ENCODE results near the gene ASCL5. TPM values are rescaled to one million over a fixed set of nuclear protein-coding genes. Genes with fewer than 3 reads are reported as not detected.

The ASCL5 gene
- total RNA-seq, 1 experiment from 2014 or later = 0.24 TPM

GRCh38 chr1:201157949-201158348 is 31.0 kb upstream of the ASCL5 start:
- Histone ChIP-seq H3K9me3 (ENCODE audit: insufficient read depth, low read depth) (no peaks in the 10 kb centered on the region), H3K4me1 (replicated peaks; ENCODE audit: insufficient read depth) (peaks cover 10% of the 10 kb centered on the region; the same call in 1 of the 2 replicates), H3K79me2 (ENCODE audit: low read depth) (0 out of 2 replicates have a peak, but pooled peaks cover 6% of the 10 kb centered on the region), H3K36me3 (ENCODE audit: low read depth) (no peaks in the 10 kb centered on the region), H3K27me3 (ENCODE audit: insufficient read depth, low read depth) (no peaks in the 10 kb centered on the region), H4K20me1 (ENCODE audit: insufficient read depth) (no peaks in the 10 kb centered on the region), H3K4me2 (no peak overlapping the region), H3K27ac (no peak overlapping the region), H3K9me2 (ENCODE audit: insufficient read depth) (no peaks in the 10 kb centered on the region), H3K4me3 (no peak overlapping the region), H3F3A (ENCODE audit: insufficient read depth, low read depth) (no peaks in the 10 kb centered on the region), H2AFZ (no peak overlapping the region)
- BruUV-seq (replicated peaks) = no TSS peak
- no peak for TF ChIP-seq EZH2 (IDR thresholded peaks at IDR 0.05; ENCODE audit: low read depth)
- no peak for DNase-seq
- intact Hi-C loops (cut with micrococcal nuclease; ENCODE audit: unreplicated experiment) = no loop called here
- ChIA-PET POLR2A (ENCODE audit: unreplicated experiment) (no interaction called here), CTCF (no interaction called here)

DNA sequence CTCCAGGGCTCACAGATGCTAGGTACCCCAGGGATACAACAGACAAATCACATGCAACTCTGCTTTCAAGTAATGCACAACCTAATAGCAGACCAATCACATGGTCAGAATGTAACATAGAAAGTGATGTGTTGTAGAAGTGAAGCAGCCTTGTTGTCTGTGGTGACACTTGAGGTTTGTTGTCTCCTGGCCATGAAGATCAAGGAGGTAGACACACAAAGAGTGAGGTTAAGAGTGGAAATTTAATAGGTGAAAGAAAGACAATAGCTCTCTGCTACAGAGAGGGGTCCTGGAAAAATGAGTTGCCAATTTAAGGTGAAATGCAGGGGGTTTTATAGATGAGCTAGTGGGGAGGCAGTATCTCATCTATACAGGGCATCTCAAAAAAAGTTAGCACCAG is 29.8 kb upstream of the ASCL5 start:
- Histone ChIP-seq H3K79me2 (ENCODE audit: low read depth) (0 out of 2 replicates have a peak, but pooled peaks cover 7% of the 10 kb centered on the region), H3K4me1 (replicated peaks; ENCODE audit: insufficient read depth) (peaks cover 11% of the 10 kb centered on the region; the same call in 1 of the 2 replicates), H3K27me3 (ENCODE audit: insufficient read depth, low read depth) (no peaks in the 10 kb centered on the region), H3K9me2 (ENCODE audit: insufficient read depth) (no peaks in the 10 kb centered on the region), H3K9me3 (ENCODE audit: insufficient read depth, low read depth) (no peaks in the 10 kb centered on the region), H3K36me3 (ENCODE audit: low read depth) (no peaks in the 10 kb centered on the region), H4K20me1 (ENCODE audit: insufficient read depth) (no peaks in the 10 kb centered on the region), H3K4me3 (no peak overlapping the region), H2AFZ (no peak overlapping the region), H3F3A (ENCODE audit: insufficient read depth, low read depth) (no peaks in the 10 kb centered on the region), H3K4me2 (no peak overlapping the region), H3K27ac (no peak overlapping the region)
- no TSS peak for BruUV-seq (replicated peaks)
- intact Hi-C loops (cut with micrococcal nuclease; ENCODE audit: unreplicated experiment) = no loop called here
- CTCF ChIA-PET = no interaction called here
- TF ChIP-seq EZH2 (IDR thresholded peaks at IDR 0.05; ENCODE audit: low read depth) = no peak
- TF ChIP-seq, protein P1, sequence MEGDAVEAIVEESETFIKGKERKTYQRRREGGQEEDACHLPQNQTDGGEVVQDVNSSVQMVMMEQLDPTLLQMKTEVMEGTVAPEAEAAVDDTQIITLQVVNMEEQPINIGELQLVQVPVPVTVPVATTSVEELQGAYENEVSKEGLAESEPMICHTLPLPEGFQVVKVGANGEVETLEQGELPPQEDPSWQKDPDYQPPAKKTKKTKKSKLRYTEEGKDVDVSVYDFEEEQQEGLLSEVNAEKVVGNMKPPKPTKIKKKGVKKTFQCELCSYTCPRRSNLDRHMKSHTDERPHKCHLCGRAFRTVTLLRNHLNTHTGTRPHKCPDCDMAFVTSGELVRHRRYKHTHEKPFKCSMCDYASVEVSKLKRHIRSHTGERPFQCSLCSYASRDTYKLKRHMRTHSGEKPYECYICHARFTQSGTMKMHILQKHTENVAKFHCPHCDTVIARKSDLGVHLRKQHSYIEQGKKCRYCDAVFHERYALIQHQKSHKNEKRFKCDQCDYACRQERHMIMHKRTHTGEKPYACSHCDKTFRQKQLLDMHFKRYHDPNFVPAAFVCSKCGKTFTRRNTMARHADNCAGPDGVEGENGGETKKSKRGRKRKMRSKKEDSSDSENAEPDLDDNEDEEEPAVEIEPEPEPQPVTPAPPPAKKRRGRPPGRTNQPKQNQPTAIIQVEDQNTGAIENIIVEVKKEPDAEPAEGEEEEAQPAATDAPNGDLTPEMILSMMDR (conservative IDR thresholded peaks at IDR 0.05) = no peak
- POLR2A ChIA-PET (ENCODE audit: unreplicated experiment) = interaction anchor here (0.6 kb wide), 2 partner anchors 11 to 12 kb away, joined by 3 to 5 read pairs; no protein-coding TSS in a partner anchor
- DNase-seq = no peak

- H3K9me3 ChIP-seq (ENCODE audit: insufficient read depth, low read depth) = no peaks in the 10 kb centered on the region
- H4K20me1 ChIP-seq (ENCODE audit: insufficient read depth) = no peaks in the 10 kb centered on the region
- no peaks in the 10 kb centered on the region for H3F3A ChIP-seq (ENCODE audit: insufficient read depth, low read depth)
- CTCF ChIA-PET = no interaction called here
- no TSS peak for BruUV-seq (replicated peaks)
- H3K4me3 ChIP-seq = no peak overlapping the region
- H3K9me2 ChIP-seq (ENCODE audit: insufficient read depth) = no peaks in the 10 kb centered on the region
- H3K4me1 ChIP-seq (replicated peaks; ENCODE audit: insufficient read depth) = peaks cover 11% of the 10 kb centered on the region; the same call in 1 of the 2 replicates
- TF ChIP-seq, protein P1 (conservative IDR thresholded peaks at IDR 0.05) = no peak
- no peak for TF ChIP-seq EZH2 (IDR thresholded peaks at IDR 0.05; ENCODE audit: low read depth)
- intact Hi-C loops (cut with micrococcal nuclease; ENCODE audit: unreplicated experiment) = no loop called here
- no peaks in the 10 kb centered on the region for H3K27me3 ChIP-seq (ENCODE audit: insufficient read depth, low read depth)
- H3K27ac ChIP-seq = no peak overlapping the region
- H3K4me2 ChIP-seq = no peak overlapping the region
- H3K36me3 ChIP-seq (ENCODE audit: low read depth) = no peaks in the 10 kb centered on the region
- H2AFZ ChIP-seq = no peak overlapping the region
- no peak for DNase-seq
- 0 out of 2 replicates have a peak, but pooled peaks cover 7% of the 10 kb centered on the region for H3K79me2 ChIP-seq (ENCODE audit: low read depth)
- POLR2A ChIA-PET (ENCODE audit: unreplicated experiment) = no interaction called here
Measured at GRCh38 chr1:201156346-201156745, 29.4 kb upstream of the ASCL5 start.

DNA sequence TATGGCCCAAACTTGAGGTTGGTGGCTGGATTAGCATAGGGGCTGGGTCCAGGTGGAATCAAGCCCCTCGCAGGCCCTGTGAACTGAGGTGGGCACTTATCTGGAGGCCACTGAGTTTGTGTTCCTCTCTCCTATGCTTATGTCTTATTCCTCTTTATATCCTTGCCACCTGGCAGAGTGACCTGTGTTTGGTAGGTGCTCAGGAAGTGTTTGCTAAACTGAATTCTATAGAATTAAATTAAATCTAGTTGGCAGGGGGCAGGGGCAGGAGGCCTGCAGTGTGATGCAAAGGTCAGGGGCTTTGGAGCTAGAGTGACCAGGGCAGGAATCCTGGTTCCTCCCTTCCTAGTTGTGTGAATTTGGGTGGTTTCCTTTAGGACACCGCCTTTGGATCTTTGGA is 28.4 kb upstream of the ASCL5 start:
- ChIA-PET POLR2A (ENCODE audit: unreplicated experiment) (no interaction called here), CTCF (interaction anchor here (0.5 to 0.6 kb wide), 2 partner anchors 23 to 325 kb away, joined by 3 to 7 read pairs; no protein-coding TSS in a partner anchor)
- no peak overlapping the region for H2AFZ ChIP-seq

More for the DNA sequence above, 28.4 kb upstream of the ASCL5 start:
- no peak overlapping the region for H3K4me3 ChIP-seq
- 0 out of 2 replicates have a peak, but pooled peaks cover 5% of the 10 kb centered on the region for H3K36me3 ChIP-seq (ENCODE audit: low read depth)
- H3K4me1 ChIP-seq (replicated peaks; ENCODE audit: insufficient read depth) = peaks cover 11% of the 10 kb centered on the region; the same call in 1 of the 2 replicates
- H3K27ac ChIP-seq = no peak overlapping the region
- H3K9me2 ChIP-seq (ENCODE audit: insufficient read depth) = no peaks in the 10 kb centered on the region
- 0 out of 2 replicates have a peak, but pooled peaks cover 7% of the 10 kb centered on the region for H3K79me2 ChIP-seq (ENCODE audit: low read depth)
- no peaks in the 10 kb centered on the region for H3K27me3 ChIP-seq (ENCODE audit: insufficient read depth, low read depth)
- no peaks in the 10 kb centered on the region for H3K9me3 ChIP-seq (ENCODE audit: insufficient read depth, low read depth)
- BruUV-seq (replicated peaks) = no TSS peak
- H4K20me1 ChIP-seq (ENCODE audit: insufficient read depth) = no peaks in the 10 kb centered on the region
- intact Hi-C loops (cut with micrococcal nuclease; ENCODE audit: unreplicated experiment) = loop anchor here (2.0 kb wide), 1 partner anchor 29 kb away; no protein-coding TSS in a partner anchor
- H3K4me2 ChIP-seq = no peak overlapping the region
- TF ChIP-seq, protein P1 (conservative IDR thresholded peaks at IDR 0.05) = no peak
- no peak for TF ChIP-seq EZH2 (IDR thresholded peaks at IDR 0.05; ENCODE audit: low read depth)
- H3F3A ChIP-seq (ENCODE audit: insufficient read depth, low read depth) = no peaks in the 10 kb centered on the region
- DNase-seq = no peak

Data from PC-9 (cell line).